GM12891 (cell line): ENCODE results near the gene RPS6KA3.

Source experiments
- POLR2AphosphoS5 ChIP-seq: IDR thresholded peaks from 2 replicates; pipeline ENCODE4 v1.6.1; 2011; ENCODE audit warnings: low read depth, low read length, control low read depth
- POU2F2 ChIP-seq: IDR thresholded peaks from 2 replicates; pipeline ENCODE4 v1.6.1; 2011; ENCODE audit warnings: low read depth, mild to moderate bottlenecking, control low read depth, low read length, moderate library complexity
- SPI1 ChIP-seq: IDR thresholded peaks from 2 replicates; pipeline ENCODE4 v1.6.1; 2011; ENCODE audit warnings: low read depth, low read length, control low read depth
- TAF1 ChIP-seq: IDR thresholded peaks from 2 replicates; pipeline ENCODE4 v1.6.1; 2011; ENCODE audit warnings: low read depth, low read length, control low read depth

DNA sequence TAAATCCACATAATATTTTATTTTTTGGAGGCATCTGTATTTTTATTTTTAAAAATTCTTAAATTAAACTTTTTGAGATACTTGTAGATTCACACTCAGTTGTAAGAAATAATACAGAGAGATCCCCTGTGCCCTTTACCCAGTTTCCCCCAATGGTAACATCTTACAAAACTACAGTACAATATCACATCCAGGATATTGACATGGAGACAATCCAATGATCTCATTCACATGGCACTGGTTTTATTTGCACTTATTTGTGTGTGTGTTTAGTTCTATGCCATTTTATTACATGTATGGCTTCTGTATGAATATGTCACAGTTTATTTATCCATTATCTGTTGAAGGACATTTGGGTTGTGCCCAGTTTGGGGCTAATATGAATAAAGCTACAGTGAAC is 89.6 kb downstream of the RPS6KA3 start:
- TF ChIP-seq SPI1 (no peak), POU2F2 (no peak), TAF1 (no peak), POLR2AphosphoS5 (no peak)
